NCI-H460 (cell line): ENCODE data around the gene ACOX3. TPM values are rescaled to one million over a fixed set of nuclear protein-coding genes. Genes with fewer than 3 reads are reported as not detected.
"Not testable (repeated sequence)": the region's sequence is repeated elsewhere in the genome, so short reads cannot be mapped to it uniquely, and the experiment has no call there.

Source experiments
- DNase-seq: peaks from one replicate; pipeline ENCODE4 v3.0.0-alpha.2; 2016; ENCODE audit warnings: low read depth; ENCODE audit errors: extremely low read depth
- total RNA-seq: library from RNA; depleted of rRNA; stranded (reverse); fragments of >200 nt; shearing (Covaris generic); gene quantifications from 2 replicates; pipeline ENCODE4 v1.2.3, GENCODE V29; 2014

The ACOX3 gene
- total RNA-seq, 1 experiment from 2014 or later: 5.9 TPM

DNA sequence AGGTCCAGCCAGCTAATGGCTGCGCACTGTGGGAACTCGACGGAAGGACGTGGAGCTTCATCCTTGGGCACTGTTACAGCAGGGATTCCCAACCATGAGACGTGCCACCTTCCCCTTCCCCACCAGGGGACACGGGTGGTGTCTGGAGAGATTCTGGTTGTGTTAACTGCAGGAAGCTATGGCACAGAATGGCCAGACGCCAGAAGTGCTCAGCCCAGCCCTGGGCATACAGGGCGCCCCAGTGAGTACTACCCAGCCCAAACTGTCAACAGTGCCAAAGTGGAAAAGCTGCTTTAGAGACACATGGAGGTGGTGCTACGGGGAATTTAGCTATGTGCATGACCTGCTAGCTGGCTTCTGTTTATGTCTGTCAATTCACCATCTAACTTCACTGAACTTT, 32.8 kb downstream of the ACOX3 start:
- no peak for DNase-seq

DNA sequence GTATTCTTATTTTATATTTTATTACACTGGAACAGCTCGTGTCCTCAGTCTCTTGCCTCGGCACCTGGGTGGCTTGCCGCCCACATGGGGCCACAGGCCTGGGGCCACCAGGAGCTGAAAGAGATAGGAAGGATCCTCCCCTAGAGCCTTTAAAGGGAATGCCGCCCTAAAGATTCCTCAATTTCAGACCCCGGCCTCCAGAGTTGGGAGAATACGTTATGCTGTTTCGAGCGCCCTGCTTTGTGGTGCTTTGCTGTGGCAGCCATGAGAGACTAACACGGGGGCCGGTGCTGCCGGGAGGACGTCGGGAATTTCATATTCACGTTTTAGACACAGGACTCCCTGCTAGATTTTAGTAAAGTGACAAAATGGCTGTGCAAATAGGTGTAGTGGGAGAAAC, 33.2 kb downstream of the ACOX3 start:
- DNase-seq: no peak

DNA sequence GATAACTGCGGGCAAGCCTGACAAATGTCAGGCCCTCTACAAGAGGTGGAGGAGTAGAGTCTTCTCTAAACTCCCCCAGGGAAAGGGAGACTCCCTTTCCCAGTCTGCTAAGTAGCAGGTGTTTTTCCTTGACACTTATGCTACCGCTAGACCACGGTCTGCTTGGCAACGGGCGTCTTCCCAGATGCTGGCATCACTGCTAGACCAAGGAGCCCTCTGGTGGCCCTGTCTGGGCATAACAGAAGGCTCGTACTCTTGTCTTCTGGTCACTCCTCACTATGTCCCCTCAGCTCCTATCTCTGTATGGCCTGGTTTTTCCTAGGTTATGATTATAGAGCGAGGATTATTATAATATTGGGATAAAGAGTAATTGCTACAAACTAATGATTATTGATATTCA, 33.6 kb downstream of the ACOX3 start:
- not testable (repeated sequence) for DNase-seq

DNA sequence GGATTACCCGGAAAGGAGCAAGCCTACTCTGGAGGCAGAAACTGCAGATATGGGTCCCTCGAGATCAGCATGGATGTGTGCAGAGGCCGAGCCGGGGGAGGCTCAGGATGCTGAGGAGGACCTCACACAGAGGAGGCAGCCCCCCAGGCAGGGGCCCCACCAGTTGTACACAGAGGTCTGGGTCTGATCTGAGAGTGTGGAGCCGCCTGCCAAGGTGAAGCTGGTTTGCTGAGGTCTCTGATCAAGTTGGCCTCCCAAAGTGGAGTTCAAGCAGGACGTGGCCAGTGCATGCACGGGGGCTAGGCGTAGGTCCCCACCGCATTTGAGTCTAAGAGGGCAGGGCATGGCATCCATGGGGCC, 35.0 kb downstream of the ACOX3 start:
- DNase-seq: no peak

DNA sequence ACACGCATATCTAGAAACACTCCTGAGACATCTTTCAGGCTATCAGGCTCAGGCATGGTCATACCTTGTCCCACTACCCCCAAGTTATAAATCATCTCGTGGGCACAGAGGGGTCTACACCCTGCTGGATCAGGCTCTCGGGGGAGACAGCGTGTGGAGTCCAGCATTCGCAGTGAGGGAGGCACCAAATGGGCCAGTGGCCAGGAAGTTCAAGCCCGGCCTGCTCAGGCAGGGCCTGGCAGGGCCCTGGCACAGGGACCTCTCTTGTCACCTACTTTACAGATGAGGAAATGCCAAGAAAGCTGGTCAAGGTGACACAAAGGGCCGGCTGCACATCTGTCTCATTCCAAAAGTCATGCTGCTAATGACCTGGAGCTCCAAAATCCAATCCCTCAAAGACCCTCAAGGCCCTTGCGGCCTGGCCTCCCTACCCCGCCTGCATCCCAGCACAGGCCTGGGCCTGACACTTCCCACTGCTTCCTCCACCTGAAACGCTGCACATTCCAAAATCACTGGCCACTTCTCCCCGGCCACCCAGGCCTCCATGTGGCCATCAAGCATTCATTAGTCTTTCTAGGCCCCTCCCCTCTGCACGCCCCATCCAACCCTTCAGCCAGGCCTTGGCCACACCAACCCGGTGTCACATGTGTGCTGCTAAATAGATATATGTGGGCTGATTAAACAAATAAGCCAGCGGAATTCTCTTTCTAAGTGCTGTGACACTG, 35.6 kb downstream of the ACOX3 start:
- DNase-seq: no peak

DNA sequence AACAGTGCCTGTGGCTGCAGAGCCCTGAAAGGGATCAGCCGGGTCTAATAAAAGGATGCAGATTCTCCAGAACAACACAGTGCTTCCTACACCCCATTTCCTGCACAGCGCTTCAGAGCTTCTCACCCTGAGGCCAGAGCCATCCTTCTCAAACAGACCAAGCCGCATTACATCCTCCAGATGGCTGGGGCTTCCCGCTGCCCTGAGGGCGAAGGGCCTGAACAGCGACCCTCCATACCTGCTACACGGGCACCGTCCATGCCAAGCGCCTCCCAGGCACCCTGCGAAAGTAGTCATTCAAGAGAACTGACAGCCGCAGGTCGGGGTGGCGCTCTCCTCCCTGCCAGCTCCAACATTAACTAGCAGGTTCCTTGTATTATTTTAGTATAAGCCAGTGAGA, 36.5 kb downstream of the ACOX3 start:
- no peak for DNase-seq

DNA sequence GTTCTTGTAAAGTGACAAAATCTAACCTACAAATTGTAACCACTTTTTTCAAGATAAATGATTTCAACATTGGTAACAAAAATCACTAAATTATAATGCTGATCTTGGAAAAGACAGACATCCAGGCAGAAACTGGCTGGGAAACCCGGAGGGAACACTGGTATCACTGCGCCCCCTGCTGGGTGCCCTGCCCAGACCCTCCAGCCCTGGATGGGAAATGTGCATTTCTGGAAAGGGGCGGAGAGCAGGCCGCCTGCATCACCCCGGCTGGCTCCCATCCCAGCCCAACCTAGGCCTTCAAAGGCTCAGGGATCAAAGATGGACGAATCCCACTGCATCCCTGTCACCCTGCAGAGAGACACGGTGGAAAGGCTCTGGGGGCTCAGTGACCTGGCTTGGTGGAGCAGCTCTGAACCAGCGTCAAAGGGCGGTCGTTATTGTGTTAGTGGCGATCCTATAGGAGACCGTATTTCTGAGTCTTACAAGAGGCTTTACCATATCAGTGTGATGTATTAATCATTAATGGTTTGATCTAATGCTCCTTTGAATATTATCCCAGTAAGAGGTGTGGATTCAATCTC, 37.3 kb downstream of the ACOX3 start:
- peak; percentile 38 for DNase-seq

DNA sequence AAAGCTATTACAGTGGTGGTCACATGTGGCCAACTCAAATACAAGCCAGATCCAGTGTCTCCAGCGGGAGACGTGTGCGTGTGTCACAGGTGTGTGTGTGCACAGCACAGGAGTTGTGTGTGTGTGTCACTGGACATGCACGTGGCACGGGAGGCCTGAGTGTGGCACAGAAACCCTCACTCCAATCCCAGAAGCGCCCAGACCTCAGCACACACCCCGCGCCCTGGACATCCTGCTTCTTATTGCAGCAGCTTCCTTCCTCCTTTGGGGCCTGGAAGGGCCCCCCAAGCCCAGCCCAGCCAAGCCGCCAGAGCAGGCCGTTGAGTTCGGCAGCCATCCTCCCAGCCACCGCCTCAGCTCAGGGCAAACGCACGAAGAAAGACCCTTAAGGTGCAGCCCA, 37.9 kb downstream of the ACOX3 start:
- no peak for DNase-seq

DNA sequence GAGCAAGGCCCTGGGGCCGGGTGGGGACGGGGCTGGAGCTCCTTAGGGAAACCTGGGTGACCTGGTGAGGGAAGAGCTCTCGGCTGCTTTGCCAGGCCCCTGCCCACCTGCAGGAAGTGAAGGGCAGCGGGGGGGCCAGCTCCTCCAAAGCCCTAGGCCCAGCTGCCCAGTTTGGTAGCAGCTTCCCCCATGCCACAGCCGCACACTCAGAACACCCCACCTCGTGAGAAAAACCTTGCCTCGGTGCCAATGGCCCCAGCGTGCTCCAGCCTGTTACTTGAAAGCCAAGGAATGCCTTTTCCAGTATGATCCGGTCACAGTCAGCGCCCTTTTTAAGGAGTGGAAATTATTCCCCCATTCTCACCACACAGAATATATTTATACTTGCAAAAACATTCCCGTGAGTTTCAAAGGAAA, 38.3 kb downstream of the ACOX3 start:
- DNase-seq: no peak

DNA sequence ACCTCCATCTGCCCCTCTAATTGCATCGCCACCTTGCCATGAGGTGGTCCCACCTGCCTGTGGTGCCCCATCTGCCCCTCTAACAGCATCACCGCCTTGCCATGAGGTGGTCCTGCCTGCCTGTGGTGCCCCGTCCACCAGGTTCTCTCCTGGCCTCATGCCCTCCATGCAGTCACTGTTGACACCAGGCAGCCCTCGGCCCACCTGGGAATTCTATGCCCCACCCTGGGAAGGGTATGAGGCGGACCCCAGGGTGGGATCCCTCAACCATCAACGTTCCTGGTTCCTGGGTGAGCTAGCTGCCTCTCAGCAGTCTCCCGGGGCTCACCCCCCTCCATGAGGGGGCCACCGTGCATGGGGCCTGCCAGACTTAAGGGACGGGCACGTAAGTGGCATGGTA, 38.9 kb downstream of the ACOX3 start:
- no peak for DNase-seq

DNA sequence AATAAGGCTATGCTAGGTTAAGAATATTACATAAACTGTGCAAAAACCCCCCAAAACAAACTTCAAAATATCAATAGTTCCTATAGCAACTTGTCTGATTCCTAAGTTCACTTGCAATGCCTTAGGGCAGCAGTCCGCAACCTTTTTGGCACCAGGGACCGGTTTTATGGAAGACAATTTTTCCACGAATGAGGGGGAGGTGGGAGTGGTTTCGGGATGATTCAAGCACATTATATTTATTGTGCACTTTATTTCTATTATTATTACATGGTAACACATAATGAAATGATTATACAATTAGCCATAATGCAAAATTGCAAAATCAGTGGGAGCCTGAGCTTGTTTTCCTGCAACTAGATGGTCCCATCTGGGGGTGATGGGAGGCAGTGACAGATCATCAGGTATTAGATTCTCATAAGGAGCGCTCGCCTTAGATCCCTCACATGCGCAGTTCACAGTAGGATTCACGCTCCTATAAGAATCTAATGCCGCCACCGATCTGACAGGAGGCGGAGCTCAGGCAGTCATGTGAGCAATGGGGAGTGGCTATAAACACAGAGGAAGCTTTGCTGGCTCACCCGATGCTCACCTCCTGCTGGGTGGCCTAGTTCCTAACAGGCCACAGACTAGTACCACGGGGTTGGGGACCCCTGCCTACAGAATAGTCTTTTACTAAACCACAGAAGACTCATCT, 39.7 kb downstream of the ACOX3 start:
- DNase-seq: no peak

DNA sequence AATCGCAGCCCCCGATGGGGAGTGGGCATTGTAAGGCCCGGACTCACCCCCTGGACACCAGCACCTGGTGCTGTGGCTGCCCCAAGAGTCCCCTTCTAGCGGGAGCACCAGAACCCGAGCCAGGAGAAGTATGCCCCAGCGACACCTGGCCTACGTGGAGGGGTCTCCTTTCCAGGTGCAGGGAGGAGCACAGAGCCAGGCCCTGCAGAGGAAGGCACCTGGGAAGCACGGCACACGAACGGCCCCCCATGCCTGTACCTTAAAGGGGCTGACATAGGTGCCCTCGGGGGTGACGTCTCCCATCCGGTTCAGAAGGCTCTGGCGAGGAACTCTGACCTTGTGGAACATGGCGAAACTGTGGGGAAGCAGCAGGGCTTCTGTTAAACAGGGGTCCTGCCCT, 41.2 kb downstream of the ACOX3 start:
- DNase-seq: no peak

DNA sequence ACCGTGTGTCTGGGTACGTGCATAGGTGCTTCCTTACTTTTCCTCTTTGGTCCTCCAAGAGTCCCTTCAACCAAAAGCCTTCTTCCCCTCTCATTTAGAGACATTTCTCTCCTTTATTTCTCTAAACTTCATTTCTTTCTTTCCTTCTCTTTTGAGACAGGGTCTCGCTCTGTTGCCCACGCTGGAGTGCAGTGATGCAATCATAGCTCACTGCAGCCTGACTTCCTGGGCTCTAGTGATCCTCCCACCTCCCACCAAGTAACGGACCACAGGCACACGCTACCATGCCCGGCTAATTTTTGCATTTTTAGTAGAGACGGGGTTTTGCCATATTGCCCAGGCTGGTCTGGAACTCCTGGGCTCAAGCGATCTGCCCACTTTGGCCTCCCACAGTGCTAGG, 42.2 kb downstream of the ACOX3 start:
- no peak for DNase-seq

DNA sequence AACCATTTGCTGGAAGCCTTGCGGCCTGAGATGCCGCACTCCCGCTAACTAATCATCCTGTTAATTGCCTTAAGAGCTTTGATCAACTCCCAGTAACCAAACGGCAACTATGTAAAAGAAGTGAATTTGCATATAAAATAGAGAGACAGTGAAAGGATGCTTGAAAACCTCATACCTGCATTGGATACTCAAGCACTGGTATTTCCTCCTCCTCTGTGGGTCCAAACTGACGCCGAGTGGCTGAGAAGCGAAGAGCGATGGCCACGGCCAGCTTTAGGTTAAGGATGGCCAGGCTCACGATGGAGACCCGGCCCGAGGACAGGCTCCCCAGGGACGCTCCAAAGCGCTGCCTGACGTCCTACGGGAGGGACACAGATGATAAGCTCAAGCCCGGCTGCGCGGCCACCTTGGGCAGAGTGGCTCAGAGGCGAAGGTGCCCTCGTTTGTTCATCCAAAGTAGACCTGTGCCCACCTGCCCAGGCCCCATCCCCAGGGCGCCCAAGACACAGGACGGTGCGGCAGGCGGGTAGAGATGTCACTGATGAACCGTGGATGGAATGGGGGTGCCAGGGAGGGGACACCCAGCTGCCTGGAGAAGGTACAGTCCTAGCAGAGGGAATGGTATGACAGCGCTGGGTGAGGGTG, 43.6 kb downstream of the ACOX3 start:
- no peak for DNase-seq

DNA sequence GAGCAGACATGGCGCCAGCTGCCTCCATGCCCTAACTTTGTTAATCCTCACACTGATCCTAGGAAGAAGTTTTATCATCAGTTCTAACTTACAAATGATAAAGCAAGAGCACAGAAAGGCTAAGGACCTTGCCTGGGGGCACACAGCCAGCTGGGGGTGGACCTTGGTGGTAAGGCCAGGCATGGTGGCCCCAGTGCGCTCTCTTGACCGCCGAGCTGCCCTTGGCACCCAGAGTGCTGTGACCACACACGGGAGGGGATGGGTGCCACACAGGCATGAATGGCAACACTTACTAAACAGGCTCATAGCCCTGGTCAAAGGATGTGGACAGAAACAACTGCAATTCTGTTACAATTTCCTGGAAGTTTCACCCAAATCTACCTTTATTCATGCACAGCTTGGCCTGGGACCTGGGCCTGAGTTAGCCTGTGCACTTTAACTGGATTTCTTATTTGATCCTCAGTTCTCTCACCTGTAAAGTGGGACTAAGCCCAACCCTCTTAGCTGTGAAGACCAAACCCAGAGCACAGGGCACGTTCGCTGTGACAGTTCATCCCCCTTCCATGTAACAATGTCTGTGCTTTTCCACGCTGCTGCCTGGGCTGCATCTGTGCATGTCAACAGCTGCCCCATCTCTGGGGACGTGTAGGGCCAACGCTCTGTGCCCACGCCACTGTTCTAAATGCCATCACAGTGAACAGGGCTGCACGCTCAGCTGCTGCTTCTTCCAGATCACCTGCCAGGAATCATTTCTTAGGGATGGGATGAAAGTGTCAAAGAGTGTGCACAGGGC, 44.8 kb downstream of the ACOX3 start:
- DNase-seq: no peak

DNA sequence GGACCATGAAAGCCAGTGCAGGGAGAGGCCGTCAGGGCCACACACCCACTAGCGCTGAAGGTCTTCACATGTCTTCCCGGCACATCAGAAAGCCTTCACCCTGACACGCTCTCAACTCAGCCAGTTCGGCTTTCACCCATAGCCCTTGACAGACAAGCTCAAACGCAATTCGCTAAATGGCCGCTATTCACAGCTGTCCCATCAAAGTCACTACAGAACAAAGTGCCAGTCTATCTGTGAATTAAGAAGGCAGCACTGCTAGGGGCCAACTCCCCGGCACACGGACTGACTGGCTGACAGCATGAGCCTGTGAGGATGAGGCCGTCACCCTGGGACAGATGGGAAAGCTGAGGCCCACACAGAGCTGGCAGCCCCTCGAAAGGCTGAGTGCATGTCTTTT, 45.7 kb downstream of the ACOX3 start:
- DNase-seq: no peak

DNA sequence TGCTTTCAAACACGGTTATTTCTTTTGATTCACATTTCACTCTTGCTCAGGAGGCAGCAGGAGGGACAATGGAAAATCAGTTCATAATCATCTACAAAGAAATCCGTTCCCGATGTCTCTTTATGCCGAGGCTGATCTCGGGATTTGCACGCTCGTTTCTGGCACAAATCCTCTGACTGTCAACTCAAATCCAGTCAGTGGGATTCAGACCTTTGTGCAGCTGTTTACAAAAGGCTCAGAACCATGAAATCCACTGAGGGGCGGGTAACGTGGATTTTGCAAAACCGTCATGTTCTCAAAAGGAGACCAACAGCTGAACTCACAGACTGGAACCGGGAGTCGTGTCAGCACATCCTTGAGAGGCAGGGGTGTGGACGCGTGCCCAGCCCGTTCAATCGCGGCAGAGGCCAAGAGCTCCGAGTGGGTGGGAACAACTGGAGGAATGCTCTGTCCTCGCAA, 46.4 kb downstream of the ACOX3 start:
- DNase-seq: no peak

DNA sequence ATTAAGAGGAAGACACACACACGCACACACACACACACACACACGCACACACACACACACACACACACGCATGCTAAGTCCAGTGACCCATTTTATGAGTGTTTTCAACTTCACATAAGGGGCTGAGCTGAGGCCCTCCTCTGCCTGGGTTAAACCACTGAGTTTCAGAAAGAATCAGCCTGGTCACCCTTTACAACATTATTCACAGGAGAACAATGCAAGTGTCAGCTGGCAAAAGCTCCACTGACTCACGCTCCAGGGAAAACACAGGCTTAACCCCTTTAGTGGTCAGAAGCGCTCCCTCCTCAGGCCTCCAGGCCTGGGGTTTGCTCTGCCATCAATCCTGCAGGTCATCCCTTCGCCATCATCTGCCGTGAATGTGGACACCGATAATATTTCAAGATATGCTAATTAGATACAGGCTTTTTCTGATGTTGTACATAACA, 46.9 kb downstream of the ACOX3 start:
- no peak for DNase-seq

DNA sequence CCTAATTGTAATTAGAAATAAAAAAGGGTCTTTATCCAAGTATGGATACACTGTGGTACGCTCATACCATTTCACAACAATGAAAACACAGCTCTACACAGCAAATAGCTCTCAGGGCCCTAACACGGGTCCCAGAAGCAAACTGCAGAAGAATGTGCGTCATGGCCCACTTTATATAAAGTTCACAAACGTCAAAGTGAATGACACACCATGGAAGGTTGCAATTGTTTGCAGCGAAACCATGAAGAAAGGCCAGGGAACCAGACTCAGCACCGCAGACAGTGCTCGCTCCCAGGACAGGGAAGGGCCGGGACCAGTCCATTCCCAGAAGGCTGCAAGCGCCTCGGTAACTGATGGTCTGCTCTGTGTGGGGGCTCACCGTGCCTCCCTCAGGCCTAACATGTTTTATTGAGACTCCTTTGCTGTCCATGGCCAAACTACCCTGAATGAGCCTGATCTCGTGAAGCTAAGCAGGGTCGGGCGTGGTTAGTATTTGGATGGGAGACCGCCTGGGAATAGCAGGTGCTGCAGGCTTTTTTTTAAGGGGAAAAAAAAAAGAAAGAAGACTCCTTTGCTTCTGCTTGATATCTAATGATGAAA, 47.8 kb downstream of the ACOX3 start:
- no peak for DNase-seq

DNA sequence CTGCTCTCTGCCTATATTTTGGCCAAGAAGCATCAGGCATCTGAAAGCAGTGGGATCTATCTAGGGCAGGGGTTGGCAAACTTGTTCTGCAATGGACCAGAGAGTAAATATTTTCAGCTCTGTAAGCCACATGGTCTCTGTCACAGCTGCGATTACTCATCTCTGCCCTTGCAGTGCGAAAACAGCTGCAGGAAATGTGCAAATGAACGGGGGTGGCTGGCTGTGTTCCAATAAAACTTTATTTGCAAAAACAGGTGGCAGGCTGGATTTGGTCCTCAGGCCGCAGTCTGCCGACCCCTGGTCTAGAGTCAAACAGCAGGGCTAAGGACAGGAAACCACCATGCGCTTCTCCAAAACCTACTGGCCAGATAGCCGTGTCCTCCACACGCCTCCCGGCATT, 48.6 kb downstream of the ACOX3 start:
- DNase-seq: no peak
